ENCODE data around the gene GAL3ST2. TPM values are rescaled to one million over a fixed set of nuclear protein-coding genes. Genes with fewer than 3 reads are reported as not detected.
"Not testable (repeated sequence)": the region's sequence is repeated elsewhere in the genome, so short reads cannot be mapped to it uniquely, and the experiment has no call there.

The GAL3ST2 gene
- total RNA-seq, 1 experiment from 2014 or later: 0.14 TPM

DNA sequence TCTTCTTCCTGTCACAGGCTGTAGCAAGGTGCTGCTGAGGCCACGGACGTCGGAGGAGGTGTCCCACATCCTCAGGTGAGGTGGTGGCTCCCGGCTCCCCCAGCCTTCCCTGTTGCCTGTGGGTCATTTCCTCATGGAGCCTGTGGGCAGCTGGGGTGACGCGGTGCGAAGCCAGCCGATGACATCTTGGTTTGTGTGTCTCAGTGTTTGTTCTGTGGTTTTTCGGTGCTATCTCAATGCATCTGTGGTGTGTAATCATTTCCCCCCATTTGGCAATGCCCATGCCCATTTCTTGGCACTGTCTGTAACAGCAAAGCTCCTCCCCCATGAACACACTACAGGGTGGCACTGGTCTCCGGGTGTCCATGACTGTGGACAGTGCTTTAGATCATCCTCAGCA is 35.6 kb upstream of the GAL3ST2 start:
- Histone ChIP-seq H3K27me3 (ENCODE audit: control insufficient read depth, insufficient read depth, low read length) (no peaks in the 10 kb centered on the region), H3K36me3 (replicated peaks; ENCODE audit: control insufficient read depth, insufficient read depth, low read length) (peaks cover 4% of the 10 kb centered on the region), H3K4me3 (ENCODE audit: insufficient read depth, low read depth, low read length) (no peak overlapping the region)
- DNase-seq: no peak

GRCh38 chr2:241742320-241742939 is 34.2 kb upstream of the GAL3ST2 start:
- Histone ChIP-seq H3K36me3 (replicated peaks; ENCODE audit: control insufficient read depth, insufficient read depth, low read length) (peaks cover 4% of the 10 kb centered on the region), H3K27me3 (ENCODE audit: control insufficient read depth, insufficient read depth, low read length) (no peaks in the 10 kb centered on the region), H3K4me3 (ENCODE audit: insufficient read depth, low read depth, low read length) (no peak overlapping the region)
- no peak for DNase-seq

- not testable (repeated sequence) for DNase-seq; H3K4me3 ChIP-seq (ENCODE audit: insufficient read depth, low read depth, low read length); H3K36me3 ChIP-seq (replicated peaks; ENCODE audit: control insufficient read depth, insufficient read depth, low read length); H3K27me3 ChIP-seq (ENCODE audit: control insufficient read depth, insufficient read depth, low read length)
Measured at GRCh38 chr2:241743008-241743407, 33.6 kb upstream of the GAL3ST2 start.

DNA sequence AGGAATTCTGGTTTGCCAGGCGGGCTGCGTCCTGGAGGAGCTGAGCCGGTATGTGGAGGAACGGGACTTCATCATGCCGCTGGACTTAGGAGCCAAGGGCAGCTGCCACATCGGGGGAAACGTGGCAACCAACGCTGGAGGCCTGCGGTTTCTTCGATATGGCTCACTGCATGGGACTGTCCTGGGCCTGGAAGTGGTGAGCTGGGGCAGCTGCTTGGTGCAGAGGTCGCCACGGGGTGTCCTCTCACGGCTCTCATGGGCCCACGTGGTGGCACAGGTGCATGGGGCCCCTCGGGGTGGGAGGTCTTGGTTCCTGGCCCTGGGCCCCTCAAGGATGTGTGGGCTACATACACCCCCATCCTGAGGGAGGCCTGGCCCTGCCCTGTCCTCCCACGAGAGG is 33.0 kb upstream of the GAL3ST2 start:
- no peak overlapping the region for H3K4me3 ChIP-seq (ENCODE audit: insufficient read depth, low read depth, low read length)
- no peaks in the 10 kb centered on the region for H3K27me3 ChIP-seq (ENCODE audit: control insufficient read depth, insufficient read depth, low read length)
- DNase-seq: no peak
- H3K36me3 ChIP-seq (replicated peaks; ENCODE audit: control insufficient read depth, insufficient read depth, low read length): peaks cover 4% of the 10 kb centered on the region

- Histone ChIP-seq H3K4me3 (ENCODE audit: insufficient read depth, low read depth, low read length) (no peak overlapping the region), H3K36me3 (replicated peaks; ENCODE audit: control insufficient read depth, insufficient read depth, low read length) (peaks cover 4% of the 10 kb centered on the region), H3K27me3 (ENCODE audit: control insufficient read depth, insufficient read depth, low read length) (no peaks in the 10 kb centered on the region)
- DNase-seq: no peak
Measured at GRCh38 chr2:241744028-241744754, 32.4 kb upstream of the GAL3ST2 start.

DNA sequence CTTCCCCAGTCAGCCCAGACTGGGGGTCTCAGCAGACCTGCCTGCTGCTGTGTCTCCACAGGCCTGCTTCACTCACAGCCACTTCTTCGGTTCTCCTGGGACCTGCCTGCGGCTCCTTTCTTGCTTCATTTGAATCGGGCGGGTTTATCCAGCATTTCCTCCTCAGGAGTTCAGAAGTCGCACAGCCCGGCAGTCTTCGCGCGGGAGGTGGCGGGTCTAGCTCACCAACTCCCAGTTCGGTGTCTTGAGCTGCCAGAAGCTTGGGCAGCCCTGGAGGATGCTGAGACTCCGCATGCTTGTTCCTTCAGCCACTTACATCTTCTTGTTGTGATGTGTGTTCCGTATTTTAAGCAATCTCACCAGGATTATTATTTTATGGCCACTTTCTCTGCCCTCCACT is 31.3 kb upstream of the GAL3ST2 start:
- peaks cover 4% of the 10 kb centered on the region for H3K36me3 ChIP-seq (replicated peaks; ENCODE audit: control insufficient read depth, insufficient read depth, low read length)
- no peak overlapping the region for H3K4me3 ChIP-seq (ENCODE audit: insufficient read depth, low read depth, low read length)
- no peak for DNase-seq
- H3K27me3 ChIP-seq (ENCODE audit: control insufficient read depth, insufficient read depth, low read length): no peaks in the 10 kb centered on the region

GRCh38 chr2:241746084-241746483 is 30.5 kb upstream of the GAL3ST2 start:
- Histone ChIP-seq H3K4me3 (ENCODE audit: insufficient read depth, low read depth, low read length) (no peak overlapping the region), H3K27me3 (ENCODE audit: control insufficient read depth, insufficient read depth, low read length) (no peaks in the 10 kb centered on the region), H3K36me3 (replicated peaks; ENCODE audit: control insufficient read depth, insufficient read depth, low read length) (peaks cover 4% of the 10 kb centered on the region)
- no peak for DNase-seq

DNA sequence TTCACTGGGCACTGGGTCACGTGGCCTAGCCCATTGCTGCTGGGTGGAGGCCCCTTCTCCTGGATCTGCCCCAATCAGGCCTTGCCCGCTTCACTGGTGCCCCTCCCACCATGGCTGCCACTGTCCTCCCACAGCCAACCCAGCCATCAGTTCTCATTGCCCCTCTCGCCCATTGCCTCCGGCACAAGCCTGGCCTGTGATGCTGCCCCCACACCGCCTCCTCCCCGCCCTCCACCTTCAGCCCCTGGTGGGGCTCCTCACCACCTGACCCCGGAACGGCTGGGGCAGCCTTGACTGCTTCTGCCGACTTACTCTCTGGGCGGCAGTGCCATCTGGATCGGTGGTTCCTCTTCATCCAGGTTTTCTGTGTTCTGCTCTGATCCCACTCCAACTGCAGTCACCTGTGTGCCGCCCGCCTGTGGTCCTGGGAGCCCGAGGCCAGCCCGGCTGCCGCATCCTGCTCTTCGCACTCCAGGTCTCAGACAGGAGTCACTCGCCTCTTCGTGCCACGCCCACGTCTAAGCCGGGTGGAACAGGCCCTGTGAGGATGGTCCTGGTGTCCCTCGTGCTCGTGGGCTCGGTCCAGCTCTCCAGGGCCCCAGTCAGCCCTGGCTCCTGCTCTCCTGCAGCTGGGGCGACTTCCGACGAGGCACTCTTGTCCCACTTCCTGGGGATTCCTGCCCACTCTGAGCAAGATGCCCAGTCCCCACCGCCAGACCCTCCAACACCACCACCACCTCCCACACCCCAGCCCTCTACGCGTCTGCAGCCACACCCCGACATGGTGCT is 28.0 kb upstream of the GAL3ST2 start:
- Histone ChIP-seq H3K27me3 (ENCODE audit: control insufficient read depth, insufficient read depth, low read length) (no peaks in the 10 kb centered on the region), H3K36me3 (replicated peaks; ENCODE audit: control insufficient read depth, insufficient read depth, low read length) (peaks cover 4% of the 10 kb centered on the region)

GRCh38 chr2:241750076-241750840 is 26.4 kb upstream of the GAL3ST2 start:
- DNase-seq: no peak
- H3K36me3 ChIP-seq (replicated peaks; ENCODE audit: control insufficient read depth, insufficient read depth, low read length): peaks cover 1% of the 10 kb centered on the region
- H3K4me3 ChIP-seq (ENCODE audit: insufficient read depth, low read depth, low read length): no peak overlapping the region
- no peaks in the 10 kb centered on the region for H3K27me3 ChIP-seq (ENCODE audit: control insufficient read depth, insufficient read depth, low read length)

More for the DNA sequence above, 28.0 kb upstream of the GAL3ST2 start:
- no peak overlapping the region for H3K4me3 ChIP-seq (ENCODE audit: insufficient read depth, low read depth, low read length)
- no peak for DNase-seq

- Histone ChIP-seq H3K4me3 (ENCODE audit: insufficient read depth, low read depth, low read length) (no peak overlapping the region), H3K36me3 (replicated peaks; ENCODE audit: control insufficient read depth, insufficient read depth, low read length) (no peaks in the 10 kb centered on the region; the same call in none of the 2 replicates), H3K27me3 (ENCODE audit: control insufficient read depth, insufficient read depth, low read length) (no peaks in the 10 kb centered on the region)
- no peak for DNase-seq
Measured at GRCh38 chr2:241751152-241751551, 25.5 kb upstream of the GAL3ST2 start.

- Histone ChIP-seq H3K36me3 (replicated peaks; ENCODE audit: control insufficient read depth, insufficient read depth, low read length) (no peaks in the 10 kb centered on the region; the same call in none of the 2 replicates), H3K27me3 (ENCODE audit: control insufficient read depth, insufficient read depth, low read length) (no peaks in the 10 kb centered on the region), H3K4me3 (ENCODE audit: insufficient read depth, low read depth, low read length) (no peak overlapping the region)
- no peak for DNase-seq
Measured at GRCh38 chr2:241751776-241752175, 24.8 kb upstream of the GAL3ST2 start.

GRCh38 chr2:241752253-241752652 is 24.4 kb upstream of the GAL3ST2 start:
- no peaks in the 10 kb centered on the region; the same call in none of the 2 replicates for H3K36me3 ChIP-seq (replicated peaks; ENCODE audit: control insufficient read depth, insufficient read depth, low read length)
- DNase-seq: no peak
- H3K4me3 ChIP-seq (ENCODE audit: insufficient read depth, low read depth, low read length): no peak overlapping the region
- H3K27me3 ChIP-seq (ENCODE audit: control insufficient read depth, insufficient read depth, low read length): no peaks in the 10 kb centered on the region

GRCh38 chr2:241752689-241753276 is 23.8 kb upstream of the GAL3ST2 start:
- Histone ChIP-seq H3K4me3 (ENCODE audit: insufficient read depth, low read depth, low read length) (no peak overlapping the region), H3K27me3 (ENCODE audit: control insufficient read depth, insufficient read depth, low read length) (no peaks in the 10 kb centered on the region), H3K36me3 (replicated peaks; ENCODE audit: control insufficient read depth, insufficient read depth, low read length) (no peaks in the 10 kb centered on the region; the same call in none of the 2 replicates)
- no peak for DNase-seq

- DNase-seq: no peak
- Histone ChIP-seq H3K4me3 (ENCODE audit: insufficient read depth, low read depth, low read length) (no peak overlapping the region), H3K36me3 (replicated peaks; ENCODE audit: control insufficient read depth, insufficient read depth, low read length) (no peaks in the 10 kb centered on the region; the same call in none of the 2 replicates), H3K27me3 (ENCODE audit: control insufficient read depth, insufficient read depth, low read length) (no peaks in the 10 kb centered on the region)
Measured at GRCh38 chr2:241753493-241753892, 23.1 kb upstream of the GAL3ST2 start.
